Astrocyte of the hippocampus (primary cell): ENCODE data around the gene ADM.

Experiments
- DNase-seq: peaks from one replicate; pipeline ENCODE4 v3.0.0; 2011; ENCODE audit warnings: low read depth, low spot score

The ADM gene

GRCh38 chr11:10309163-10310093 is 4.6 kb downstream of the ADM start:
- DNase-seq: peak; percentile 90

GRCh38 chr11:10310301-10310841 is 5.5 kb downstream of the ADM start:
- no peak for DNase-seq

- no peak for DNase-seq
These were observed 6.9 kb downstream of the ADM start for GRCh38 chr11:10311802-10312201.

GRCh38 chr11:10314199-10315072 is 9.6 kb downstream of the ADM start:
- peak; percentile 69 for DNase-seq

GRCh38 chr11:10315083-10315482 is 10.2 kb downstream of the ADM start:
- DNase-seq: no peak

GRCh38 chr11:10317151-10317755 is 12.4 kb downstream of the ADM start:
- DNase-seq: peak; percentile 29

- DNase-seq: no peak
These were observed 13.1 kb downstream of the ADM start for GRCh38 chr11:10317776-10318526.

GRCh38 chr11:10318527-10318802 is 13.6 kb downstream of the ADM start:
- no peak for DNase-seq

- DNase-seq: no peak
These were observed 15.1 kb downstream of the ADM start for GRCh38 chr11:10319702-10320558.

GRCh38 chr11:10320736-10321465 is 16.0 kb downstream of the ADM start:
- DNase-seq: no peak

GRCh38 chr11:10322401-10322800 is 17.5 kb downstream of the ADM start:
- peak; percentile 51 for DNase-seq

- DNase-seq: peak; percentile 85
These were observed 18.2 kb downstream of the ADM start for GRCh38 chr11:10322830-10323792.

- peak; percentile 28 for DNase-seq
These were observed 18.9 kb downstream of the ADM start for GRCh38 chr11:10323793-10324170.

- no peak for DNase-seq
These were observed 19.6 kb downstream of the ADM start for GRCh38 chr11:10324474-10324873.

GRCh38 chr11:10325277-10326011 is 20.6 kb downstream of the ADM start:
- no peak for DNase-seq

GRCh38 chr11:10326012-10326964 is 21.4 kb downstream of the ADM start:
- DNase-seq: no peak

GRCh38 chr11:10327254-10327653 is 22.4 kb downstream of the ADM start:
- no peak for DNase-seq
